Amygdala (tissue), 56 donors: ENCODE measurements around the gene C6orf89.
"Not testable (repeated sequence)": the region's sequence is repeated elsewhere in the genome, so short reads cannot be mapped to it uniquely, and the experiment has no call there.

Source experiments
- DNase-seq, 56 donors: peaks; one replicate each; lab custom pipeline; 2025; lab: John Stamatoyannopoulos, UW

Gene C6orf89

GRCh38 chr6:36941561-36941960 lies 55.8 kb downstream of the C6orf89 start:
- DNase-seq, result not testable (repeated sequence)

- DNase-seq, result not testable (repeated sequence)
Measured at GRCh38 chr6:36942329-36942728, 56.6 kb downstream of the C6orf89 start.

DNA sequence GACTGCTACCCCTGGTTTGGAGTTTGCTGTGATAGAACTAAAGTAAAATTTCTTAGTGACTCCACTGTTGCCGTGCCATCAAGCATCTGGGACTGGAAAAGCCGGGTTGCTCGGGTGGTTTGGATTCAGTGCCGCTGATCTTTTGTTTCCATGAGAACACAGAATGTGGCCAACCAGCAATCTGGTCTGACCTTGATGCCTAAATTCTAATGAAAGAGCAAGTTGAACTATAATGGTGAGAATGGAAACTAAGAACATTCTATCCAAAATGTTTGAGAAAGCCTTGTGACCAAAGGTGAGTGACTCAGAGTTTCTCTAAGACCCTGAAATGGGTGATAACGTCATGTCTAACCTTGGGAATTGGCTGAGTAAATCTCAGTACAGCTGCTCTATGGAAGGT lies 58.9 kb downstream of the C6orf89 start:
- DNase-seq, result no peak

- no peak for DNase-seq
Measured at GRCh38 chr6:36945301-36945700, 59.5 kb downstream of the C6orf89 start.

DNA sequence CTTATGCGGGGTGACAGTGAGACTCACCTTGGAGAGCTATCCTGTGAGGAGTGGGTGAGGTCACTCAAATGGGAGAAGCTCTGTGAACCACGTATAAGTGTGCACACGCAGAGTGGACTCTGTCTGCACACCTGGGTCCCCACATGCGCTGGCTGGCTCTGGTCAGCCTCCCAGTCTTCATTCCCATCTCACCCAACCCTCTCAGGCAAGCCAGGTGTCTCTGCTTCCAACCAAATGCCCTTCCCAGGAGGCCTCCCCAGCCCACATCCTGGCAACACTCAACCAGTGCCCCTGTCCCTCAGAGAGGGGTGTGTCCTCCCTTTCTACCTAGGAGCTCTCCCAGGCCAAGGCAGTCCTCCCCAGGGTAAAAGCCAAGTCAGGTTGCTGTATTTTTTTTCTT lies 60.8 kb downstream of the C6orf89 start:
- no peak for DNase-seq

GRCh38 chr6:36947570-36948351 lies 62.0 kb downstream of the C6orf89 start:
- peak in 50 of 56 donors; percentile 24 to 95 (median 70) for DNase-seq

GRCh38 chr6:36949076-36949475 lies 63.3 kb downstream of the C6orf89 start:
- not testable (repeated sequence) for DNase-seq

DNA sequence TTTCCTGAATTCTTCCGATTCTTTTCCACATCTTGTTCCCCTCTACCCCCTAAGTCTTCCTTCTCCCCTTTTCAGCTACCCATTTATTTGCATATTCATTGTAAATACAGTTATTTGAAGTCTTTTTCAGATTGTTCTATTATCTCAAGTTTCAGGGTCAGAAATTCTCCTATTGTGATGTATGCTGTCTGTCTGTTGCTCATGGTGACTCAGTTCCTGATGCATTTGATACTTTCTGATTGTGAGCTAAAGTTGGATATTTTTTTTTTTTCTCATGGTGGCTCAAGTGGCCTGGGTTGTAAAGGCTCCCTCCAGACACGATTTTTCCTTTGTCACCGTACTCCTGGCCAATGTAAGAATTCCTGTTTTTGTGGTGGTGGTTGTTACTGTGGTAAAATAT lies 63.9 kb downstream of the C6orf89 start:
- no peak for DNase-seq

DNA sequence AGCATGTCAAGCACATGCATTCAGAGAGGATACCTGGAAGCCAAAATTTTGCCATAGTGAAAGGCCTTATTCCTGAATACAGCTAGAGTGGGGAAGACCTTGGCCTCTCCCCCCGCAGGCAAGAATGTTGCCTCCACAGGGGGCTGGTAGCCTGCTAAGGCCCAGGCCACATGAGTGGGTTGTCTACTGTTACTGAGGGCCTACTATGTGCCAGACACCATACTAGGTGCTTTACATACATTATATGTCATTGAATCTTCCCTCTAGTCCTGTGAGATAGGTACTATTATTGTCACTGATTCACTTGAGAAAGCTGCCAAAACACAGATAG lies 68.1 kb downstream of the C6orf89 start:
- DNase-seq, result no peak

DNA sequence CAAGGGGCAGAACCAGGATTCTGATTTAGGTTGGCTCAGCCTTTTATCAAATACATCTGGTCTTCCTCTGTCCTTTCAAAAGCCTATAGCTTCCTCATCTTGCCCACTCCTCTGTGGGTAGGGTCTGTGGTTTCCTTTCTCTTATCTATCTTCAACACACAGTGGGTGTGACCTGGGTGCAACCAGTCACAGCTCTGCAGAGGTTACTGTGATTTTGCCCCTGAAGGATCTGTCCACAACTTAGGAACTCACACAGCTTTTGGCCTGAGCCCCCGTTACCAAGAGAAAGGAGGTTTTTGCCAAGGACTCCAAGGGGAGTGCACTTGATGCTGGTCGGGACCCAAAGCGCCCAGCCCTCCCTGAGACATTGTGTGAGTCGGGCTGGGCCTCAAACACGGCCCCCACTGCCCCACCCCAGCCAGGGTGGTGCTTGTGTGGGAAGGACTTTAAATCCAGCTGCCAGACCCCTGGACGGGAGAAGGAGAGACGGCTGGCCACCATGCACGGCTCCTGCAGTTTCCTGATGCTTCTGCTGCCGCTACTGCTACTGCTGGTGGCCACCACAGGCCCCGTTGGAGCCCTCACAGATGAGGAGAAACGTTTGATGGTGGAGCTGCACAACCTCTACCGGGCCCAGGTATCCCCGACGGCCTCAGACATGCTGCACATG lies 68.6 kb downstream of the C6orf89 start, which contains the start of gene PI16:
TSS of gene PI16 (plus strand) at position 477 of the 670 bp plus-strand sequence. CDS start at position 500, 23 bp downstream.
- DNase-seq, result peak in 5 of 56 donors; percentile 24 to 30 (median 25)

DNA sequence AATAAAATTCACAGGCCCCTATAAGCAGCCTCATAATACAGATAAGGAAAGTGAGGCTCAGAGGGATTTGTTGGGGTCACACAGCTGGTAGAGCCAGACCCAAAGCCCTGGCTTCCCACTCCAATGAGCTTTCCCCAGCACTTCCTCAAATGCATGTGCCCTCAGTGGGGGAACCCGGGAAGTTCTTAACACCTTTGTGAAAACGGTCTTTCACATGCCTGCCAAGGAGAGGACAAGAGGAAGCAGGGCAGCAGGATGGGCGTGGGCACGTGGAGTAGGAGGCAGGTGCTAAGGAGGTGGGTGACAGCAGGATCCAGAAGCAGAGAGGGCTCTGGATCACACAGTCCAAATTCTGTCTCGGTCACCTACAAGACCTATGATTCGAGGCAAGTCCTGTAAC lies 69.4 kb downstream of the C6orf89 start:
- DNase-seq, result no peak

DNA sequence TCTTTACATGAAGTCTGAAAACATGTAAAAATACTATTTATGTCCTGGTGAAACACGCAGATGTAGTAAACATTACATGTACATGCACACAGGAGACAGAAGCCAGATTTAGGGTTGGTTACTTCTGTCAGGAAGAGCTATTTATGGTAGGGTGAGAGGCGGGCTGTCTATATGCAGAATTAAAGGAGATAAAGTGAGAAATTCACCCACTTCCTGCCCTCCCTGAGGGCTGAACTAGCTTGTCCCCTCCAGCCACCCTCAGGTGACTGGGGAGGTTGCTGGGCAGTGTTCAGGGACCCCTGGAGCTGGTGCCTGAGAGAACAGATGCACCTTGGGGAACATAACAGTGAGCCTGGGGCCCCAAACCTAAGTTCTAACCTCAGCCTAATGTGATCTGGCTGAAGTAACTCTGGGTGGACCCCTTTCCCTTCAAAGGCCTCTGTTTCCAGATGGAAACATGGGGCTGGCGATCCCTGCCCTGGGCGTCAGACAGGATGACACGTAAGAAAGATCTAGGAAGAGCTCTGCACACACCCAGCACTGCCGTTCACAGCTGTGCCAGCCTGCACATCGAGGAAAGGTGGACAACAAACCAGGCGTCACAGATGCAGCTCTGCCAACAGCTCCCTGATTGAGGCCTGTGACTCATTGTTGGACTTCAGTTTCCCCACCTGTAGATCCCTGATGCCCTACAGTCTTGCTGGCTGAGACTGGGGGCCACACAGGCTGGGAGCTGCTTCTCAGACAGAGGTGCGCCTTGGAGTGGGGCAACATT lies 70.1 kb downstream of the C6orf89 start:
- no peak for DNase-seq

DNA sequence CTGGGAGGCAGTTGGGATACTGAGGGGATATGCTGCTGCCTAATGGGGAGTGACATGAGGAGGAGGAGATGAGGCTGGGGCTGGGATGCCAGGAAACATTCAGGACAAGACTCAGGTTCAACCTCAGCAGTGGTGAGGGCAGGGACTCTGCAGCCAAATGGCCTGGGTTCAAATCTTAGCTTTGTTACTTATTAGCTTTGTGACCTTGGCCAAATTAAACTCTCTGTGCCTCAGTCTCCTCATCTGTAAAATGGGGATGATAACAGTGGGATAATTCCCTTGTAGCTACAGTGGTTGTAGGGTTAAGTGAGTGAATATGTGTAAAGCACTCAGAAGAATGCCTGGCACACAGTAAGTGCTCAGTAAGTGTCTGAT lies 70.7 kb downstream of the C6orf89 start:
- no peak for DNase-seq

GRCh38 chr6:36957773-36958271 lies 72.1 kb downstream of the C6orf89 start:
- DNase-seq, result no peak

DNA sequence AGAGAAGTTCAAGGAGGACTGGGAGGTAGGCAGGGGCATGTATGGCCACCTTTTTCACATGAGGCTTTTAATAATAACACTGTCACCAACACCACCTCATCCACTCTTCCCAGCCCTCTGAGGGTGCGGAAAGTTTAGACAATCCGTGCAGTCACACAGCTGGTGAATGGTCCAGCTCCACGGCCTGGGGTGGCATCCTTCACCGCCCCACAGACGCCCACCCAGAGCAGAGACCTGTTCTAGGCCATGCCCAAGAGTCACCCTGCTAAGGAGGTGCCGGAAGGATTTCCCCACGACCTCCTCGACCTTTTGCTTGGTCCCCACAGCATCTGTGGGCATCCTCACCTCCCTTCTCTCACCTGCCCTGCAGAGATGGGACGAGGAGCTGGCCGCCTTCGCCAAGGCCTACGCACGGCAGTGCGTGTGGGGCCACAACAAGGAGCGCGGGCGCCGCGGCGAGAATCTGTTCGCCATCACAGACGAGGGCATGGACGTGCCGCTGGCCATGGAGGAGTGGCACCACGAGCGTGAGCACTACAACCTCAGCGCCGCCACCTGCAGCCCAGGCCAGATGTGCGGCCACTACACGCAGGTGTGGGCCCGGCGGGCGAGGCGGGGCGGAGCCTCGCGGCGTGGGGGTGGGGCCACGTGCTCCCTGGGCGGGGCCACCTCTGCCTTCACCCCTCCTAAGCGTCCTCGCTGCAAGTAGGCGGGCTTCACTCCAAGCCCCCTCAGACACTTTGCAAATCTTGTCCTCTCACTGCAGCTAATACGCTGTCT lies 73.2 kb downstream of the C6orf89 start:
- no peak for DNase-seq

DNA sequence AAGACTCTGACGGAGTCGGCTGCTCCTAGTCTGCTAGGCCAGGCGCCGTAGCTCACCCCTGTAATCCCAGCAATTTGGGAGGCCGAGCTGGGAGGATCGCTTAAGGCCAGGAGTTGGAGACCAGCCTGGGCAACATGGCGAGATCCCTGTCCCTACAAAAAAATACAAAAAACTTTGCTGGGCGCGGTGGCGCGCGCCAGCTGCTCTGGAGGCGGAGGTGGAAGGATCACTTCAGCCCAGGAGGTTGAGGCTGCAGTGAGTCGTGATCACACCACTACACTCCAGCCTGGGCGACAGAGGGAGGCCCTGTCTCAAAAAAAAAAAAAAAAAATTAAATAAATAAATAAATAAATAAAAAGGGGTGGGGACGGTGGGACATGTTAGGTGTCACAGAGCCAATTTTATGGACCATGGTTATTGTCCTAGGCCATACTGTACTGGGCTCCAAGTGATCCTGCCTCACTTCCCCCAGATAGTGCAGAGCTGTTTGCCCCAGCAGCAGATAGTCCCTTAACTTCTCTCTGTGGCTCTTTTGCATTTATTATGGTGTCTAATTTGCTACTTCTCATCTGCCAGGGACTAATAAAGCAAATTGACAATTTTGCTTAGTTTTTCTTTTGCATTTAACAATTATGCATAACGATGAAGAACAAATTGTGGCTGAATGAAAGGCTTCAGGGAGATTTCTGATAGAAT lies 74.0 kb downstream of the C6orf89 start:
- no peak for DNase-seq

GRCh38 chr6:36961441-36962435 lies 76.0 kb downstream of the C6orf89 start:
- no peak for DNase-seq

DNA sequence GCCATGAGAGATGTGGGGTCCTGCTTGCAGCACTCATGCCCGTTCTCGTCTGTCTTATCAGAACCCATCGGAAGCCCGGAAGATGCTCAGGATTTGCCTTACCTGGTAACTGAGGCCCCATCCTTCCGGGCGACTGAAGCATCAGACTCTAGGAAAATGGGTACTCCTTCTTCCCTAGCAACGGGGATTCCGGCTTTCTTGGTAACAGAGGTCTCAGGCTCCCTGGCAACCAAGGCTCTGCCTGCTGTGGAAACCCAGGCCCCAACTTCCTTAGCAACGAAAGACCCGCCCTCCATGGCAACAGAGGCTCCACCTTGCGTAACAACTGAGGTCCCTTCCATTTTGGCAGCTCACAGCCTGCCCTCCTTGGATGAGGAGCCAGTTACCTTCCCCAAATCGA lies 77.1 kb downstream of the C6orf89 start:
- peak in 48 of 56 donors; percentile 19 to 87 (median 62) for DNase-seq
